A549 treated with RU486 at 1 μM for 4 hours (cell line): ENCODE results near the gene SPDYE8. TPM values are rescaled to one million over a fixed set of nuclear protein-coding genes. Genes with fewer than 3 reads are reported as not detected.

Experiments
- total RNA-seq: library from RNA; stranded (reverse); fragments of 200-300 nt; extraction: Qiagen RNA extraction; gene quantifications from 5 replicates; pipeline ENCODE4 v1.2.3, GENCODE V29; 2022; ENCODE audit warnings: low read depth

The SPDYE8 gene
- total RNA-seq = not detected in 5 replicates

GRCh38 chr7:73029666-73030065 lies at the start of gene SPDYE8:
Gene SPDYE8, minus strand, starts transcription at chr7:73029766. Its CDS starts 1,800 bp downstream, at chr7:73027966.

GRCh38 chr7:73057811-73058210 lies 28.2 kb upstream of the SPDYE8 start, which contains the start of gene SPDYE11:
Gene SPDYE11, minus strand, starts transcription at chr7:73057911. Its CDS starts 1,800 bp downstream, at chr7:73056111.

Other genes with a start within 250 kb of the SPDYE8 start
- gene TYW1B, start 201.6 kb downstream of the SPDYE8 start, total RNA-seq = 2.5 to 3.2 TPM (median 2.9 TPM) in 5 replicates
- gene POM121, start 104.7 kb downstream of the SPDYE8 start, total RNA-seq = 35.9 to 44.4 TPM (median 41.1 TPM) in 5 replicates
- 0.15 to 0.65 TPM (median 0.45 TPM) in 3 of 5 replicates, not detected in the others for gene TRIM74, start 60.3 kb downstream of the SPDYE8 start, total RNA-seq
- not detected in 5 replicates for gene SPDYE11, start 28.1 kb upstream of the SPDYE8 start, total RNA-seq
- not detected in 5 replicates for gene SPDYE9, start 56.3 kb upstream of the SPDYE8 start, total RNA-seq